ENCODE measurements around the gene PNPLA5.
"Not testable (repeated sequence)": the region's sequence is repeated elsewhere in the genome, so short reads cannot be mapped to it uniquely, and the experiment has no call there.

The PNPLA5 gene

DNA sequence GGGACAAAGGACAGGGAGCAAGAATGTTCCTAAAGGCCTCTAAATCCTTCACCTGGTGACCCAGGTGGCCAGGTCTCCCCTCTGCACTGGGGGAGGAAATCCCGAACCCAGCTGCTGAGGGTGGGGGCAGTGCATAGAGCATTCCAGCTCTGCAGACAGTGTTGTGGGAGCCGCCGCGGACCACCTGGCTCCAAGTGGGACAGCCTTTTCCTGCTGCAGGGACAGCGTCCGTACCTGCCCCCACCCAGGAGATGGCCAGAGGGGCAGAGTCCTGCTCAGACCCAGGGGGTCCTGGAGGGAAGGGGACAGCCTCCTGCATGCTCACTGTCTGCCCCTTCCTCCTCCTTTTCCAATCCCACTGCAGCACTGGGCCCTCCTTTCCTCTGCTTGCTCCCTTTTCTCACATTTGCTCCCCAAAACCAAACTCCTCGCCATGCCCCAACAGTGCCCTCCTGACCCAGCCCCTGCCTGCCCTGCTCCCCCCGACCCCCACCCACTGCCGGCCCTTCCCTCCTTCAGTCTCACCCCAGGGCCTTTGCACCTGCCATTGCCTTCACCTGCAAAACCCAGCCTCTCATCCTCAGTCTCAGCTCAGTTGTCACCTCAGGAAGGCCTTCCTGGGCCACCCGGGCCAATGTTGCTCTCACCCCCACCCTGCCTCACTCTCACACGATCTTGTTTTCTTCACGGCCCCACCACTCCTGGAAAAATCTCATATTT lies 12.8 kb downstream of the PNPLA5 start:
- H3K4me3 Mint-ChIP-seq = no peak overlapping the region
- H3K9me3 Mint-ChIP-seq = no peaks in the 10 kb centered on the region
- no peak overlapping the region for H3K27ac Mint-ChIP-seq
- H3K4me1 Mint-ChIP-seq = peaks cover 13% of the 10 kb centered on the region
- ATAC-seq = no peak
- no peaks in the 10 kb centered on the region for H3K36me3 Mint-ChIP-seq
- peaks cover 88% of the 10 kb centered on the region for H3K27me3 Mint-ChIP-seq

DNA sequence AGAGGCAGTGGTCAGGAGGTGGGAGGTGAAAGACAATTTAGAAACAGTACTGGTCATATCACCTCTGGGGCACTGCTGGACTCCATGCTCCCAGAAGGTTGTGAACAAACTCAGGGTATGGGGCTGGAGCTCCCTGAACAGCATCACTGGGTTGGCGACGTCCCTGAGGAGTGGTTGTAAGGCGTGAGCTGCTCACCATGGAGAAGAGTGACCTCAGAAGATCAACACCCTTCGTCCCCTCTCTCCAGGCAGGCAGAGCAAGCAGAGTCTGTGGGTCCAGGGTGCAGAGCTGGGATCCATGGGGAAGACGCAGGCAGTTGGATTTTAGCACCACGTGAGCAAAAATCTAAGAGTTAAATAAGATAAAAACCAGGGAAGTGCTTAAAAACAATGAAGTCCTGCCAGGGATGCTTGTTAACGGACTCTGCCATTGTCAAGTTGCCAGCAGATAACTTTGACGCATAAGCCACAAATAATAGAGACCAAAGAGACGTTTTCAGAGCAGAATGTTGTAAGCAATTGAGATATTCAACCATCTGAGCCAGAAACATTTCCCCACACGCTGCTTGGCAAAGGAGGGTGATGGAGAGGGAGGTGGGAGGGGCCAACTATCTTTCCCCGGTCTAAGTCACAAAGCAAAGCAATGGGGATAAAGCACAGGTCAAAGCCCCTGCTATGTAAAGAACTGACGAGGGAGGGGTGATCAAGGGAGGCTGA lies 13.6 kb downstream of the PNPLA5 start:
- no peak for ATAC-seq
- no peak overlapping the region for H3K27ac Mint-ChIP-seq
- H3K9me3 Mint-ChIP-seq = no peaks in the 10 kb centered on the region
- H3K4me3 Mint-ChIP-seq = no peak overlapping the region
- no peaks in the 10 kb centered on the region for H3K36me3 Mint-ChIP-seq
- H3K4me1 Mint-ChIP-seq = peaks cover 5% of the 10 kb centered on the region
- H3K27me3 Mint-ChIP-seq = peaks cover 88% of the 10 kb centered on the region

DNA sequence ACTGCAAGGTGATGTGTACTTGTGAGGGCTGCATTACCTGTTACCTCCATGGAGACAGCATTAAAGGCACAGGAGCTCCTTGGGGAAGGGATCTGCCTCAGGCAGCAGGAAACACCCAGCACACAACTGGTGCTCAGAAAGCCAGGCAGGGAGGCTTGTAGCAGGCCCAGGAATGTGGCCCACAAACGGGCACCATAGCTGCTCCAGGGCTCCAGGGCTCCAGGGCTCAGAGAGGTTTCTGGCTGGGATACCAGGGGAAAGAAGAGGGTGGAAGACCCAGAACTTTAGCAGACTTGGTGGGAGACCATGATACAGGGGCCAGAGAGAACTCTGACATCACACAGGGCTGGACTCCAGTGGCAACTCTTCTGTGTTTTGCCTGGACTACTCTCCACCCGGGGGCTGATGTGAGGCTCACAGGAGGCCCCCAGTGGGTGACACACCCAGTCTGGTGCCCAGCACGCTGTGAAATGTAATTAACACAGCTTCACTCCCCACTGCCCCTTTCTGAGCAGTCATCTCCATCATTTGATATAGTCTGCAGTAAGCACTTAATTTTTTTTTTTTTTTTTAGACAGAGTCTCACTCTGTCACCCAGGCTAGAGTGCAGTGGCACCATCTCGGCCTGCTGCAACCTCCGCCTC lies 14.8 kb downstream of the PNPLA5 start:
- no peak overlapping the region for H3K4me3 Mint-ChIP-seq
- H3K9me3 Mint-ChIP-seq = no peaks in the 10 kb centered on the region
- ATAC-seq = no peak
- peaks cover 80% of the 10 kb centered on the region for H3K27me3 Mint-ChIP-seq
- no peaks in the 10 kb centered on the region for H3K4me1 Mint-ChIP-seq
- H3K27ac Mint-ChIP-seq = no peak overlapping the region
- H3K36me3 Mint-ChIP-seq = no peaks in the 10 kb centered on the region

GRCh38 chr22:43869799-43870198 lies 22.0 kb downstream of the PNPLA5 start:
- ATAC-seq = no peak
- Mint-ChIP-seq H3K27me3 (peaks cover 30% of the 10 kb centered on the region), H3K27ac (no peak overlapping the region), H3K36me3 (no peaks in the 10 kb centered on the region), H3K4me1 (no peaks in the 10 kb centered on the region), H3K4me3 (no peak overlapping the region), H3K9me3 (peaks cover 3% of the 10 kb centered on the region)

GRCh38 chr22:43869001-43869400 lies 22.8 kb downstream of the PNPLA5 start:
- H3K27me3 Mint-ChIP-seq = peaks cover 30% of the 10 kb centered on the region
- H3K9me3 Mint-ChIP-seq, ATAC-seq, H3K36me3 Mint-ChIP-seq, H3K4me3 Mint-ChIP-seq, H3K4me1 Mint-ChIP-seq, H3K27ac Mint-ChIP-seq: not testable (repeated sequence)

DNA sequence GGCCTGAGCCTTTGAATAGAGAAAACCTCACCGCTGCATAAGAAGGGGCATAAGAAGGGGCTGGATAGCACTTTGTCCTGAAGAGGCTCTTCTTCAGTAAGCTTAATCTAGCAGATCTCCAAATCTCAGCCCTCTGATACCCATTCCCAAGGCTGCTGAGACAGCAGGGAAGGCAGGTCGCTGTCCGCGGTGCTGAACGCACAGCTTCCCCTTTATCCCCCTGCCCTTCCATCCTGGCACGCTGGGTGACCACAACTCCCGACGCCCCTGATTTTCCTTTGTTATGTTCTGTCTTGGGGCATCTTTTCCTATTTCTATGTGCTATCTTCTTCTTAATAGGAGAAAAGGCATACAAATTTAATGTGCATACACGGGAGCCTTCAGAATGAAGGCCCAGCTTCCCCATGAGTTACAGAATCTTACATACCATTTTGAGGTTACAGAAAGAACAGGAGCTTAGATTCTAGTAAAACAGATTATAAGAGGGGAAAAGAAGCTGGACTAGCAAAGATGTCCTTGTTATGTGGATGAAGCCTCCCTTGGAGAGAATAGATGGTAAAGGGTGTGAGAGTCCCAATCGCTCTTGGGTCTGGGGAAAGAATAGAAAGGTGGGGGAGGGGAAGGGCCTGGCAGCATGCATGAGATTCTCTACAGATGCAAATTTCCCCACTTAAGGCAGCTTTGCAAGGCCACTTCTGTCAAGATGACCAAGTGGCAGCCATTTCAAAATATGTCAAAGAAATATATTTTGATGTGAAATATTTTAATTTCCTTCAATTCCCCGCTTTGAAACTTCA lies 23.8 kb downstream of the PNPLA5 start:
- Mint-ChIP-seq H3K27ac (no peak overlapping the region), H3K4me3 (no peak overlapping the region), H3K27me3 (peaks cover 34% of the 10 kb centered on the region), H3K36me3 (no peaks in the 10 kb centered on the region), H3K4me1 (no peaks in the 10 kb centered on the region), H3K9me3 (peaks cover 3% of the 10 kb centered on the region)
- no peak for ATAC-seq

DNA sequence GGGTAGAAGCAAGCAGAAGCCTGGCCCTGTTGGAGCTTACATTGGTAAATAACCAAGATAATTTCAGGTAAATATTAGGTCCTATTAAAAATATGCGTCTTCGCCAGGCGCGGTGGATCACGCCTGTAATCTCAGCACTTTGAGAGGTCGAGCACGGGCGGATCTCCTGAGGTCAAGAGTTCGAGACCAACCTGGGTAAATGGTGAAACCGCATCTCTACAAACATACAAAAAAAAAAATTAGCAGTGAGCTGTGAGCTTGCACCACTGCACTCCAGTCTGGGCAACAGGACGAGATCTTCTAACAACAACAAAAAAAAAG lies 29.0 kb downstream of the PNPLA5 start:
- no peak for ATAC-seq
- peaks cover 78% of the 10 kb centered on the region for H3K27me3 Mint-ChIP-seq

DNA sequence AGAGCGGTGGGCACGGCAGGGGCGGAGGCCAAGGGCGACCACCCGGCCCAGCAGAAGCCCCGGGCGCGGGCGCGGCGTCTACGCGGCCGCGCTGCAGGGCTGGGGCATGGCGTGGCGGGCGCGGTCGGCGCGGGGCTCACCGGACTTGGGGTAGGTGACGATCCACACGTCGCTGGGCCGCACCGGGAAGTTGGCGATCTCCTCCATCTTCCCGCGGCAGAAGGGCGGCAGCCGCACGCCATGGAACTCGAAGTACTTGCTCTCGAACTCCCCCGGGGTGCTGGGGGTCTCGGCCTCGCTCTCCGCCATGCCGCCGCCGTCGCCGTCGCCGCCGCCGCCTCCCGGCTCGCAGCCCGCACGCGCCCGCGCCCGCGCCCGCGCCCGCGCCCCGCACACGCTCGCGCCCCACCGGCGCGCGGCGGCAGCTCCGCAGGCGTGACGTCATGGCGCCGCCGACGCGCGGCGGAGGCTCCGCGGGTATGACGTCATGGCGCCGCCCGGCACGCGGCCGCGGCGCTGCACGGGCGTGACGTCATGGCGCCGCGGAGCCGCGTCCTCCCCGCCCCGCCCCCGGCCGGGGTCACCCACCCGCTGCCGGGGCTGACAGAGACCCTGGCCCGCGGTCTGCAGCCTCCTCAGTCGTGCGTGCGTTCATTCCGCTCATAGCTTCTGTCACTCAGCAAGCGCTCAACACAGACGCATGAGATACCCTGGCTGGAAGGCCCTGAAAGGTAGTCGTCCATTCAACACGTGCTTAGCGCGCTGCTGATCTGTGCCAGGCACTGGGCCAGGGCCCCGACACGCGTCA lies 29.5 kb downstream of the PNPLA5 start, which contains the start of gene SULT4A1:
TSS of gene SULT4A1 (minus strand) at position 440 of the 808 bp plus-strand sequence. CDS start at position 309, 131 bp downstream.
- no peaks in the 10 kb centered on the region for H3K9me3 Mint-ChIP-seq
- ATAC-seq = no peak
- H3K4me3 Mint-ChIP-seq = no peak within 1 kb of the TSS
- H3K27ac Mint-ChIP-seq = no peak within 1 kb of the TSS
- H3K36me3 Mint-ChIP-seq = no peaks in the 10 kb centered on the region
- H3K4me1 Mint-ChIP-seq = no peaks in the 10 kb centered on the region
- peaks cover 83% of the 10 kb centered on the region for H3K27me3 Mint-ChIP-seq

More for the DNA sequence above, 29.0 kb downstream of the PNPLA5 start:
- no peaks in the 10 kb centered on the region for H3K4me1 Mint-ChIP-seq
- no peaks in the 10 kb centered on the region for H3K36me3 Mint-ChIP-seq
- no peak overlapping the region for H3K4me3 Mint-ChIP-seq
- no peaks in the 10 kb centered on the region for H3K9me3 Mint-ChIP-seq
- no peak overlapping the region for H3K27ac Mint-ChIP-seq

- no peak overlapping the region for H3K27ac Mint-ChIP-seq
- H3K27me3 Mint-ChIP-seq = peaks cover 91% of the 10 kb centered on the region
- H3K4me1 Mint-ChIP-seq = no peaks in the 10 kb centered on the region
- ATAC-seq = no peak
- peaks cover 5% of the 10 kb centered on the region for H3K9me3 Mint-ChIP-seq
- H3K36me3 Mint-ChIP-seq = no peaks in the 10 kb centered on the region
- H3K4me3 Mint-ChIP-seq = no peak overlapping the region
Observed at GRCh38 chr22:43861529-43861928, 30.3 kb downstream of the PNPLA5 start.

- Mint-ChIP-seq H3K9me3 (peaks cover 7% of the 10 kb centered on the region), H3K36me3 (no peaks in the 10 kb centered on the region), H3K4me1 (no peaks in the 10 kb centered on the region), H3K4me3 (no peak overlapping the region), H3K27ac (no peak overlapping the region), H3K27me3 (peaks cover 84% of the 10 kb centered on the region)
- no peak for ATAC-seq
Observed at GRCh38 chr22:43860831-43861230, 31.0 kb downstream of the PNPLA5 start.

DNA sequence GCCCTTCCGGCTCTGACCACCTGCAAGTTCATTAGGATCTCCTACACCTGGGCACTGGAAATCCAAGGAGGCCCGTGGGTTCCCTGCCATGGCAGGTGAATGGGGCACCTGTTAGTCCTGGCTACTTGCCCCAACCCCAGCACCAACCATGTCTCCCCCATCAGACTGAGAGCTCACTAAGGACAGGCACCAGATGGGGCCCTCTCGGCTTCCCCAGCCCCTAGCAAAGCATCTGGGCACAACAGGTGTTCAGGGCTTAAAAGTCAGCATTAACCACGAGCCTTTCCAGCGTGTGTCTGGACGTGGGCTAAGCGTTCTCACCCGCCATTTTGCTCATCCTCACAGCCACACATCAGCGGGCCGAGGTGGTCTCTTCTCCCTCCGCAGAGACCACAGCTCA lies 31.7 kb downstream of the PNPLA5 start:
- H3K36me3 Mint-ChIP-seq = no peaks in the 10 kb centered on the region
- H3K27ac Mint-ChIP-seq = no peak overlapping the region
- H3K4me3 Mint-ChIP-seq = no peak overlapping the region
- no peaks in the 10 kb centered on the region for H3K4me1 Mint-ChIP-seq
- H3K27me3 Mint-ChIP-seq = peaks cover 77% of the 10 kb centered on the region
- ATAC-seq = no peak
- H3K9me3 Mint-ChIP-seq = peaks cover 7% of the 10 kb centered on the region

DNA sequence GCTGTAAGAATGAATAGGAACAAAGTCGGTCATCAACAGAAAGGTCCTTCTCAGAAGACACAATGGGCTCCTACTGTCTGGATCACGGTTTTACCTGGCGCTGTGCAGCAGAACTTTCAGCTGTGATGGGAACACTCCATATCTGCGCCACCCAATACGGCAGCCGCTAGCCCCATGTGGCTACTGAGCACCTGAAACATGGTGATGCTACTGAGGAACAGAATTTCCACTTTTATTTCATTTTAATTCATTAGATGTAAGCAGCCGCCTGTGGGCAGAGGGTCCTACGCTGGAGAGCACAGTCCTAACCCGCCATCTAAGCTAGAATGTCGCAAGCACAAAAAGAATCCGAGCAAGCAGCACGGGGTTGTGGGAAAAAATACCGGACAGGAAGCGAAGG lies 32.2 kb downstream of the PNPLA5 start:
- Mint-ChIP-seq H3K27me3 (peaks cover 74% of the 10 kb centered on the region), H3K27ac (no peak overlapping the region), H3K4me1 (no peaks in the 10 kb centered on the region), H3K4me3 (no peak overlapping the region), H3K9me3 (peaks cover 7% of the 10 kb centered on the region), H3K36me3 (no peaks in the 10 kb centered on the region)
- no peak for ATAC-seq

- Mint-ChIP-seq H3K9me3 (peaks cover 7% of the 10 kb centered on the region), H3K27ac (no peak overlapping the region), H3K4me1 (no peaks in the 10 kb centered on the region), H3K36me3 (no peaks in the 10 kb centered on the region), H3K27me3 (peaks cover 74% of the 10 kb centered on the region), H3K4me3 (no peak overlapping the region)
- ATAC-seq = no peak
Observed at GRCh38 chr22:43859176-43859575, 32.6 kb downstream of the PNPLA5 start.

GRCh38 chr22:43858156-43858895 lies 33.5 kb downstream of the PNPLA5 start:
- peaks cover 74% of the 10 kb centered on the region for H3K27me3 Mint-ChIP-seq
- ATAC-seq = no peak
- peaks cover 7% of the 10 kb centered on the region for H3K9me3 Mint-ChIP-seq
- no peak overlapping the region for H3K4me3 Mint-ChIP-seq
- no peaks in the 10 kb centered on the region for H3K36me3 Mint-ChIP-seq
- H3K27ac Mint-ChIP-seq = no peak overlapping the region
- H3K4me1 Mint-ChIP-seq = no peaks in the 10 kb centered on the region
